HG03280 (cell line): ENCODE data around the gene RXFP4.
A peak's percentile ranks its signal among the peaks of the same experiment; 100 is the strongest.

ENCODE experiments used
- ATAC-seq: cut with Tn5 transposase; IDR thresholded peaks from one replicate; pipeline ENCODE4 v1.9.1; 2021; ENCODE audit warnings: mild to moderate bottlenecking, moderate library complexity; ENCODE audit not compliant: unreplicated experiment

Gene RXFP4

DNA sequence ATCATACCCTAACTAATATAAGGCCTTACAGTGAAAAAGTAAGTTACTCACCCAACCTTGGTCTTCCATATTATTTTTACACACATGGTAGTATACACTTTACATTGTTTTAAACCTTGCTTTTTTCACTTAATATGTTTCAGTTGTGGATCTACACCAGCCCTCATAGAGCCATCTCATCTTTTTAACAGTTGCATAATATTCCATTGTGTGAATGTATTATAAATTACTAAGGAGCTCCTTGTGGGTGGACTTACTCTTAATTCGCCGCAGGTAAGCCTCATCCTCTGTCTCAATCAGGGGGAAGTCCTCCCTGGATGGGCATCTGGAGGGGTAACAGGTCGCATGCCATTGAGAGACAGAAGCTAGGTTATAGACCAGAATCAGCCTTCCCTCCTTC, 13.2 kb downstream of the RXFP4 start:
- ATAC-seq: no peak

DNA sequence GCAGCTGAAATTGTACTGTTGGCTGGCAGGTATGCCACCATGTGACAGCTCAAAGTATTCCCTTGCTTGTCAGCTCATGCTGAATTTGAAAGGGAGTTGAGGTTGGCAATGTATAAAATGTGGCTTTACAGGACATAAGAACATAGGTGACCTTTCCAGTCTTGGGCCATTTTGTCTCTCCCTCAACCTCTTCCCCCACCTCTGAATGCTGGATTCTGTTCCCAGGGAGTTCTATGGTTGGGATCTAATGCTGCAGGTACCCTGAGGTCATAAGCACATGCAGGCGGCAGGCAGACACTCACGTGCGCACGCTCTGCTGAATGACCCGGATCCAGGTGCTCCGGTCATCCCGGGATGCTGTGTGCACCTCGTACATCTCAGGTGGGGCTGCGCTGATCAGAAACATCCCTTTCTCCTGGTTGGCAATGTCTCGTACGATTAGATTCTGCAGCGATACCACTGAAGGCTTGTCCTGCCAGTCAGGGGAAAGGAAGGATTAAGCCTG, 16.0 kb downstream of the RXFP4 start:
- ATAC-seq: no peak

GRCh38 chr1:155960081-155960745, 18.8 kb downstream of the RXFP4 start:
- ATAC-seq: no peak

DNA sequence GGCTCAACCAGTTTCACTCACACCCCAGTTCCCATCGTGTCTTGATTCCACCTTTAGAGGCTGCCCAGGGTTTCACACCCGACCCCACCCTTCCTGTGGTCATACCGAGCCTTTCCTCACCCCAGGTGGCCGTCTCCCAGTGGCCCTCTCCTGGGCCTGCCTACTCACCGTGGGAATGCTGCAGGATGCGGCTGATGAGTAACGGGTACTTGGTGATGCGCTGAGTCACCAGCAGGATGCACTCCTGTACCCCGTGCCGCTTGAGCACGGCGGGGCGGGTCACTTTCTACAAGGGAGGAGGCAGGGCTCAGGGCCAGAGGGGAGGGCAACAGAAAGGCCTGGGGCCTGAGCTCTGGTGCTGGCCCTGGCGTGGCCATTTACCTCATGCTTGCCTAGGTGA, 20.5 kb downstream of the RXFP4 start:
- no peak for ATAC-seq

- no peak for ATAC-seq
Measured at GRCh38 chr1:155962599-155963211, 21.3 kb downstream of the RXFP4 start.

- ATAC-seq: no peak
Measured at GRCh38 chr1:155964193-155964592, 22.8 kb downstream of the RXFP4 start.

GRCh38 chr1:155966135-155966534, 24.7 kb downstream of the RXFP4 start:
- ATAC-seq: no peak

GRCh38 chr1:155966750-155967149, 25.3 kb downstream of the RXFP4 start:
- ATAC-seq: no peak

DNA sequence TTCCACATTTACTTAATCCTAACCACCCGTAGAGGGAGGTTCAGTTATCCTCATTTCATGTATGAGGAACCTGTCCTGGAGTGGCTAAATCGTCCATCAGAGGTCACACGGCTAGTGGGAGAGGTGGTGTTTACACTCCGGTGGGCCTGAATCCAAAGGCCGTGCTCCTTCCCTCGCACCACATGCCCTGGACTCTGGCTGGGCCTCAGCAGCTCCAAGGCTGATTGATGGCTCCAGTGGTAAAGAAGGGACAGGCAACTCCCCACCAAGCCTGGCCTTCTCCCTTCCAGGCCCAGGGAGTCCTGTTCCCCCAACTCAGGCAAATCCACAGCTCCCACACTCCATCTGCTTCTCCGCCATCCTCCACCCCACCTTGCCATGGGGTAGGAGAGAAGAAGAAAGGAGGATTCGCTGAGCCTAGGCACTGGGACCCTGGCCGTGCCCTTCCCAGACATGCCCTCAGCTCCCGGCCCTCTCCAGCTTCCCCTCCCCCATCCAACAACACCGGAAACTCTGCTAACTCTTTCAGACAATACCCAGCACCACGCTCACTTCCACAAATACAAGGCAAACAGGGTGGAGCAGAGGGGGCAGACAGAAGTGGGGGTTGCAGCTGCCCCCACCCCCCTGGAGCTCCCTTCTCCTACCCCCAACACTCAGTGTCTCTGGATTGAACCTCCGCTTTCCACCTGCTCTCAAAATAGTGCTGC, 26.1 kb downstream of the RXFP4 start:
- no peak for ATAC-seq

DNA sequence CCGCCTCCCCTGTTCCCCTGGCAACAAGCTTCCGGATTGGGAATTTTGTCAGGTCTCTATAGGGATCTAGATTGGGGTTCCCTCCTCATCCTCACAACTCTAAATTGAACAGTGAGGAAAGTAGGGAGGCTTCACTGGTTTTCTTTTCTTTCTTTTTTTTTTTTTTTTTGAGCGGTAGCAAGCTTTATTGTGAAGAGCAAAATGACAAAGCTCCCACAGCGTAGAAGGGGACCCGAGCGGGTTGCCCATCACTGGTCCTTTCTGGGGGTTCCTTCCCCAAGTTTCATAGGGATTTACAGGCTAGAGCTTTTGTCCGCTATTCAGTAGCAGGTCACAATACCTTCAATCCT, 26.6 kb downstream of the RXFP4 start:
- ATAC-seq: no peak

DNA sequence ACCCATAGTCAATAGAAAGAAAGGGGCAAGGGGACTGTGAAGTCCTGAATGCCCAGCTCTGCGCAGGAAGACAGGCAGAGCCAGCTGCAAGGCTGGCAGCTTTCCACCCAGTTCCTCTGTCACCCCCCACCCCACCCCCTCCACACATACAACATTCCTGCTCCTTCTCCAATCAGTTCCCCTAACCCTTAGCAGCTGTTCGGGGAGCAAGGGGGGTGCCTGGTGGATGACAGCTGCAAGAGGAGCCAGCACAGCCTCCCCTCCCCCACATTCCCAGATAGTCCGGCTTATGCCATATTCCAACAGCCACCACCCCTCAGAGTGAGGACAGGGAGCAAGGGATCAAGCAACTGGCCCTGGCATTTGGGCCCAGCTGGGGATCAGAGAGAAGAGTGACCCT, 27.2 kb downstream of the RXFP4 start:
- no peak for ATAC-seq

DNA sequence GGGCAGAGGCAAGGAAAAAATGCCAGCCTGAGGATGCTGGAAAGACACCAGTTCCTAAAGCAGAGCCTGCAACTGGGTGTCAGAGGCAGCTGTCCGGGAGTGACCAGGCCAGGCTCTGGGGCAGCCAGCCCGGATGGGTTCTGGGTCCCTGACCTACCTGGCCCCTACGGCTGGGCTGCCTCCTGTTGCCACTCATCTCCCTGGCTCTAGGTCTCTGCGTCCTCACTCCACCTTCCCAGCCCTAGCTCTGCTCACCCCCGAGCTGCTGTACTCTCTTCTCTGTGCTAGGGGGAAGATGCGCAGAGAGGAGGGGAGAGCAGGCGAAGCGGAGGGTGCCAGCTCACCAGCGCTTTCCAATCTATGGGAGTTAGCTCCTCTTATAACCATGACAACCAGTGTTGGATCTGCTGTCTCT, 27.9 kb downstream of the RXFP4 start:
- ATAC-seq: no peak

GRCh38 chr1:155970531-155971167, 29.2 kb downstream of the RXFP4 start:
- ATAC-seq: peak; percentile 54

- no peak for ATAC-seq
Measured at GRCh38 chr1:155971910-155972809, 30.7 kb downstream of the RXFP4 start.

DNA sequence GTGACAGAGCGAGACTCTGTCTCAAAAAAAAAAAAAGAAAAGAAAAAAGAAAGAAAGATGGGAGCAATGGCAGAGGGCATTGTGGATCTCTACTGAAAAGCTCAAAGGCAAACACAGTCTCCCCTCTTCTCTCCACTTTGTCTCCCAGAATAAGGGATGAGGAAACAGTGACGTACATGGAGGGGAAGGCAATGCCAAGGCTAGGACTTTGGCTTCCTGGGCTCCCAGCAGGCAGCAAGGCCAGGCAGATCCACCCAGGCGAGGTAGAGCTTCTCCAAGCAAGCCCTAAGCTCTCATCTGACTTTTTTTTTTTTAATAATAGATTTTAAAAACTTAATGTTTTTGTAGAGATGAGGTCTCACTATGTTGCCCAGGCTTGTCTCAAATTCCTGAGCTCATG, 32.3 kb downstream of the RXFP4 start:
- no peak for ATAC-seq

DNA sequence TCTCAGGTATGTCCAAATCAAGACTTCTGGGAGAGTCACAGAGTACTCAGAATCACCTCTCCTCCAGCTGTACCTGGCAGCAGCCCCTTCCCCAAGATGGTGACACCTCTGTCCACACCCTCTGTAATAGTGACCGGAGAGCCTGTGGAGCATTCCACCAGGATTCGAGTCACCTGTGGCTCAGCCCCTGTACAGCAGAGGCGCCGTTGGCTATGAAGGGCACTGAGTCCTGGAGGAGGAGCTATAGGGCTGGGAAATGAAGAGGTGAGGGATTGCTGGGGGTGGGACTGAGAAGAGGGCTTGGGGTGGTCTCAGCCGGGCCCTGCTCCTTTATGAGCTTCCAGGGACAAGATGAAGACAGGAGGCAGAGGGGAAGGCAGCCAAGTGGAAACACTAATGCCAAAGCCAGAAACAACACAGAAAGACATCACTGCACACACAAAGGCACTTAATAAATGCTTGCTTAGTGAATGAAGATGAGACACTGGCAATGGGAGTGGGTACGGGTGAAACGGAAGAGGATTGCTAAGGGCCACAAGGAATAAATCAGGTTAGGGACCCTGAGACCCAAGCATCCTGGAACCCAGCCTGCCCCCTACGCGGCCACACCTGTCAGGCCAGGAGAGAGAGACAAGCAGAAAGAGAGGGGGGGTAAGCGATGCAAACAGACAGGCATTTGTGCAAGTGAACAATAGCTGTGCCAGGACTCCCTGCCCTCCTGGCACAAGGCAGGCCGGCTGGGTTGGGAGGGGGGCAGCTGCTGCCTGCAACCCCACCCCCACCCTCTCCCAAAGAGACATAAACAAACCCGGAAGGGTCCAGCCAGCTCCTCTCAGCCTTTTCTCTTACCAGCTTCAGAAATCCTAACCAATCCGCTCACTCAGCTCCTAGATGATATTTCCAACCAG, 33.0 kb downstream of the RXFP4 start:
- no peak for ATAC-seq

- no peak for ATAC-seq
Measured at GRCh38 chr1:155975375-155976061, 34.1 kb downstream of the RXFP4 start.

DNA sequence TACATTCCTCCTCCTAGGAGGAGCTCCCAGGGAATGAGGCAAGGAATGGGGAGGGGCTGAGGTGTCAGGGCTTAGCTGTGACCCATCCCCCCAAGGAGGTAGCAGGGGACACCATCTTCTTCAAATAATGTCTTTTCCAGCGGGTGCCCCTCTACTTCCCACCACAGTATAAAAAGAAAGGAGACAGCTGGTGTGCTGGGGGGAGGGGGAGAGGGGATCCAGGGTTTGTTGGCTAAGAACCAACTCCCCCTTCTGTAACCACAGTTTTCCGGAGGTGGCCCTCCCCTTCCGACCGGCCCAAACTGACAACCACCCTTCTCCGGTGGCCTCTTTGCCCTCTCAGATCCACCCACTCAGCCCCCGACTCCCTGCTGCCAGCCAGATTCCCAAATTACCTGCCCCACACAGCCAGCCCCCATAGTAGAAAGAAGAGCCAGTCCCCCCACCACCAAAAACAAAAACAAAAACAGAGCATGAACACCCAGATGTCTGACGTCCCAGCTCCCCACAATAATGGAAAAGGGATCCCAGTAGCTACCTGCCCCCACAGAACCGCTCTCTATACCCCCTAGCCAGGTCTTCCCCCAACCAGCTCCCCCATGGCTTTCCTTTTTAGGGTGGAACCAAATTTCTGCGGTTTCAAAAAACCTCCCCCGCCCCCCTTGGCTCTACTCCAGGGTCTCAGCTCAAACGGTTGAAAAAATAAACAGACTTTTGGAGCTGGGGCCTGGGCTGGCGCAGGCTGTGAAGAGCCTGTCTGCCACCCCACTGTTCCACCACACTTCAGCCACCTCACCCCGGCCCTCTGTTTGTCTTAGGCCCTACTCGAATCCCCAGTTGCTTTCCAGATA, 34.8 kb downstream of the RXFP4 start:
- no peak for ATAC-seq
